Stimulated activated CD4-positive, alpha-beta T cell treated with anti-CD3 and anti-CD28 coated beads, Interleukin-4, amount 100 ng/mL, for 1 hour (primary cell): ENCODE data around the gene DNAJC4.
"Not testable (repeated sequence)": the region's sequence is repeated elsewhere in the genome, so short reads cannot be mapped to it uniquely, and the experiment has no call there.

Experiments used
- DNase-seq: peaks from one replicate; pipeline ENCODE4 v3.0.0-alpha.2; 2020

Gene DNAJC4

DNA sequence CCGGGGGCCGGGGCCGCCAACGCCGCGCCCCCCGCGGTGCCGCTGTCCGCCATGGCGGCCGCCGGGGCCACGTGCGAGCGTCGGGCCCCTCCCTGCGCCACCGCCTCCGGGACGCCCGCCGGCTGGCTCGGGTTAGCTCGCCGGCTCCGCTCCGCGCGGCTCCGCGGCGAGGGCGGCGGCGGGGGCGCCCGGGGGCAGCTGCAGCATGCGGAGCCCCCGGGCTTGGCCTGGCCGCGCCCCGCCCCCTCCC is 16.2 kb downstream of the DNAJC4 start:
- not testable (repeated sequence) for DNase-seq

DNA sequence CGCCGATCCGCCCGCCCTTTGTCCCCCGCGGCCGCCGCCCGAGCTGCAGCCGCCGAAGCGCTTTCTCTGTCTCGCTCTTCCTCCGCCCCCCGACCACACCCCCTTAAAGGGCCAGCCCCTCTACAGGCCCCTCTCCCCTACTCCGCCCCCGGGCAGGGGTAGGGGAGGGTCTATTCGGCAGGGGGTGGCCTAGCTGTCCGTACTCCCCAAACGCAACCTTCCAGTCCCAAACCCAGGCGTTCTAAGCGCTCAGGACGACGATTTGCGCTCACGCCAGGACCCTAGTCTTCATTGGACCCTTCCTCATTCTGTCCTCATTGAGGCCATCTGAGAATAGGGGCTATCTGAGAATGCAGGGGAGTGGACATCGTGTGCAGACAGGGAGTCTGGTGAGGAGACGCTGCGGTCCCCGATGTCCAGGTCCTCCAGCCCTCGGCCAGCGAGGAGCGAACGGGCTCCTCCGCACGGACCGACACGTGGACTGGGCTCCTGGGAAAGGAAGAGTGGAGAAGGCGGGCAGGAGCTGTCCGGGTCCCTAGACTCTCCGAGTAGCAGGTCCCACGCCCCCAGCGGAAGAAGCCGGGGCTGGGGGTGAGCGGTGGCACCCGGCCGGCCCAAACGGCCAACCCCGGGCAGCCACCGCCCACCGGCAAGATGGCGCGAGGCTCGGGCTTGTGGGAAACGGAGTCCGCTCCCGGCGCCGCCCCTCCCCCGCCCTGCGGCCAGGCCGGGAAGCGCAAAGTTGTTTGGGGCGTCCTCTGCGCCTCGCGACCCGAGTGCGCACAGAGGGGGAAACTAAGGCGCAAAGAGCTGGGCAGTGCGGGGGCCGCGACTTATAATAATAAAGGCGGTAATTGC is 16.8 kb downstream of the DNAJC4 start, which contains the start of gene PPP1R14B:
TSS of gene PPP1R14B (minus strand) at position 73 of the 858 bp plus-strand sequence. CDS start 270 bp downstream, outside the sequence.
- DNase-seq = peak; percentile 87

DNA sequence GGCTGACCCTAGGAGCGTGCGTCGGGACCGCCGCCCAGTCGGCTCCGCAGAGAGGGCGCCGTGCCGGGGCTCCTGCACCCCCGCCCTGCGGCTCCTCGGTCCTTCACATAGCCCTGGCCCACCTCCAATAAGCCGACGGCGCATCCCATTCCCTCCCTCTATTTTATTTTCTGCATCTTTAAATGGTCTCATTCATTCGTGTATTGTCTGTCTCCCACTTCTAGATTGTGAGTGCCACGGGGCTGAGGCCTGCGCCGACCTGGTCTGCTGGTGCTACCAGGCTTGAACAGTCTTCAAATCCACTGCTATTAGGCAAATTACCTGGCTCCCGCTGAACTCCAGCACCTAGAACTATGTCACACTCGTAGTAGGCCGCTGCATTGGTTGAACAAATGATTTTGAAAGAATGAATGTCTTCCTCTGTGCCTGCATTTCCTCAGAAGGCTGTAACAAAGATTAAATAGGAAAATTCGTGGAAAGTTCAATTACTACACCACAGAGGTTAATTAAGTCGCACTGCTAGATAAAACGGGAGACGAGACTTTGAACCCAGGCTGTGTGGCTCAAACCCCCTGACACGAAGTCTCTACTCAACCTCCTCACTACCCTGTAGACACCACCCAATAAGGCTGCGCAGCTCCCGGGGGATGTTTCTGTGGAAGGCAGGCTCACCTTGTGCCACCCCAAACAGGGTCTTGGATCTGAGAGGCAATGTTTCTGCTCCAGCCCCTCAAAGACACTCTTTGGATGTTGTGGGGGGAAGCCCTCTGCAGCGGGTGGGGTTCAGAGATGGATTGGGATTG is 17.6 kb downstream of the DNAJC4 start:
- no peak for DNase-seq

DNA sequence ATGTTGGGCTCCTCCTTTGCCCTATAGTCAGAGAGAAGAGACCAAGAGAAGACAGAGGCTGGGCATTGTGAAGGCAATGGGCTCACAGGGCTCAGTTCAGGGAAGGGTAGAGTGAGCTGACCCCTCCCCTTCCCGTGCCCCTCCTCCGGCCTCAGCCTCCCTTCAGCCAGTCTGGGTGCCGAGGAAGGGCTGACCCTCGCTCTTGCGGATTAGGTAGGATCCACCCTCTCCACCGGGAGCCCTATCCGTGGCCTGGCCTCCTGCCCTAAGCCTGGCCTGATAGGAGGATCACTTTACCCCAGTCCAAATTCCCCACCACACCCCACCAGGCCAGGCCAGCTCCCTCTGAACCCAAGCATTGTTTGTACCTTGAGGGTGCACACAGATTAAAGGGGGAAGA is 18.2 kb downstream of the DNAJC4 start:
- DNase-seq = no peak

DNA sequence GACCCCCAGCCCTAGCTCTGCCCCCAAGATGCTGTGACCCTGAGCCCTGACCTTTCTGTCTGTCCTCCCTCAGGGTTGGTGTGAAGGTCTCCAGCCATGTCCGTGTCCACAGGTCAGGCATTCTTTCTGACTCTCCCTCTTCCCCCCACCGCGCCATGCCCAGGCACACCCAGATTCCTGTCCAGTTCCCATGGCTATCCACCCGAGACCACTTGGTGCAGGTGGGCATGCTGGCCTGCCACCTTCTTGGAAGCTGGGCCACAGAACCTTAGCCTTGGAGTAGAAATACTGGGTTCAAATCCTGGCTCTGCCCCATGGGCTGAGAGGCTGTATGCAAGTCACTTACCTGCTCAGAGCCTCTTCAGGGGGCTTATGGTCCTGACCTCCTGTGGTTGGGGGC is 18.7 kb downstream of the DNAJC4 start:
- no peak for DNase-seq

DNA sequence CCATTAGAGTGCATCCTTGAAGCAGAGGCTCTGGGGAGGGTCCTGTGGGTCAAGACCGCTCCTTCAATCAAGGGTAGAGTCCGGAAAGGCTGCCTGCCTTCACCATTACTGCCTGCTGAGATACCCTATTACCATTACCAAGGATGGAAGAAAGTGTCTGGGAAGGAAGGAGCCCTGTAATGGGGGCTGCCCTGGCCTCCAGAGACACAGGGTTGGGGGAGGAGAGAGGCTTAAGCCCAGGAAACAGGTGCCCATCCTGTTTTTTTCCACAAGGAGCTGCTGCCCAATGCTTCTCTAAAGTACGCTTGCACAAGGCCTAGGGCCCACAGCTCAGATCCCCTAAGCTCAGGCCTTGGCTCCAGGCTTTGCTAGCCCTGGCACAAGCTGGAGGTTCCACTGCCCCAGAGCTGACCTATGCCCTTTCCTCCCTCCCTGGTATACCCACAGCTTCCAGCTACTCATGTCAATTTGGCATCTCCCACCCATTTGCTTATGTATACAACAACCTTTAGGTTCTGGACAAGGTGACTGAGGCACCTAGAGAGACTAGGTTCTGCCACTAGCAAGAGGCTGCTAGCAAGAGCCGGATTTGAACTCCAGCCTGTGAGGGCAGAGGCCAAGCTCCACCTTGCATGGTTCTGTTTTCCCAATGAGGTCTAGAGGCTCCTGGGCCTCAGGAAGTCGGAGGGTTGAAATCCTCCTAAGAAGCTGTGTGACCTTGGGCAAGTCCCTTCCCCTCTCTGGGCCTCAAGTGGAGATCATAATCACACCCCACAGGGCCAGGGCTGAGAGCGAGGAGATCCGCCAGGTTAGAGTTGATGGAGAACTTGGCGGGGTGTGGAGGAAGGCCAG is 19.4 kb downstream of the DNAJC4 start:
- DNase-seq = no peak

DNA sequence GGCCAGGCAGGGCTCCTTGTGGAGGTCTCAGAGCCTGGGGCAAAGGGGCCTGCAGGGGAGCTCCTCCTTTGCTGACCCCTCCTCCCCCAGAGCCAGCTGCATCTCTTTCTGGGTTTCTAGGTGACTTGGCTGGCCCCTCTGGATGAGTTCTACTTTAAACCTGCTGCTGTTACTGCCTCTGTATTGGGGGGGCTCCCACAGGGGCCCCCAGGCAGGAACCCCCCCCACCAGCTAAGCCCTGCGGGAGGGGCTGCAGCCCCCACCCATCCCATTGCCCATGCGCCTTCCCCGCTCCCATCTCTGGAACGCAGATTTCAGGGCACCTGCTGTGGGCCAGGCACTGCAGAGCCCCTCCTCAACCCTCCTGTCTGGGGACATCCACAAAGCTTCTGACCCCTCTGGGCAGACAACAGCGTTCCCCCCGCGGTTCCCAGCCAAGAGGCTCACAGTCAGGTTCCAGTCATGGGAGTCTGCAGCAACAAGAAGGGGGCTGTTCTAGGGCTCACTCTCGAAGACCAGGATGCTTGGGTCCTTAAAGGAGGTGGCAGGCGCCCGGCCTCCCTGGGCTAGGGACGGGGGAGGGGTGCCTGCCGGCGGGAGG is 20.2 kb downstream of the DNAJC4 start:
- no peak for DNase-seq

DNA sequence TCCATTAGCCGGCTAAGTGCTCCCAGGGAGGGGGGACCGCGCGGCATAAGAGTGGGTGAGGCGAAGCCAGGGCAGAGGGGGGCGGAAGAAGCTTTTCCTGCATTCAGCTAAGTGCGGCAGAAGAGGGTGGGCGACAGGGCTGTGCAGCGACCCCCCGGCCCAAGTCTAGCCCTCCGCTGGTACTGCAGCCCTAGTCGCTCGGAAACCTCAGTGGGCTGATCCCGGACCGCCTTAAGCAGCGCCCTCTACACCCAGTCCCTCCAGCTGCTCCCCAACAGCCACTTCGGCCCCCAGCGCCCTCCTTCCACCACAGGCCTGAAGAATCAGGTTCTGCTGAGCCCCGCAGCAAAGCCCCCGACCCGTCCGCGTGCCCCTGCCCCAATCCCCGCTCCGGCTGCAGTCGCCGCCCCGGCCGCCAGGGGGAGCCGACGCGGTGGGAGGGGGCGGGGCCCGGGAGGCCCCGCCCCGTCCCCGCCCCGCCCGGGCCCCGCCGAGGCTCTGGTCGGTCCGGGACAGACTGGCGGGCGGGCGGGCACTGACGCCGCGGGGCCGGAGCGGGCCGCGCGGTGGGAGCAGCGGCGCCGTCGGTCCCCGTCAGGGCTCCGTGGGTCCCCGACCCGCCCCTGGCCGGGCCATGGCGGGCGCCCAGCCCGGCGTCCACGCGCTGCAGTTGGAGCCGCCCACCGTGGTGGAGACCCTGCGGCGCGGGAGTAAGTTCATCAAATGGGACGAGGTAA is 20.8 kb downstream of the DNAJC4 start, which contains the start of gene PLCB3:
TSS of gene PLCB3 (plus strand) at position 515 of the 737 bp plus-strand sequence. CDS start at position 635, 120 bp downstream.
- DNase-seq = peak; percentile 64

DNA sequence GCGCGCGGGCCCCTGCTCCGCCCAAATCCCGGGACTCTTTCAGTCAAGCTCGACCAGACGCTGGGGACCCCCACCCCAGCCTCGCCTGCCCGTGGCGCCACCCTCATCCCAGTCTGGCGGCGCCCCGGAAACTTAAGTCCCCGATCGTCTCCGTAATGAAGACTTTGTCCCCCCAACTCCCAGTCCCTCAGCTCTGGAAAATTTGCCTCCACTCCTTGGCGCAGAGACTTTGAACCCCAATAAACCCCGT is 21.3 kb downstream of the DNAJC4 start:
- no peak for DNase-seq

DNA sequence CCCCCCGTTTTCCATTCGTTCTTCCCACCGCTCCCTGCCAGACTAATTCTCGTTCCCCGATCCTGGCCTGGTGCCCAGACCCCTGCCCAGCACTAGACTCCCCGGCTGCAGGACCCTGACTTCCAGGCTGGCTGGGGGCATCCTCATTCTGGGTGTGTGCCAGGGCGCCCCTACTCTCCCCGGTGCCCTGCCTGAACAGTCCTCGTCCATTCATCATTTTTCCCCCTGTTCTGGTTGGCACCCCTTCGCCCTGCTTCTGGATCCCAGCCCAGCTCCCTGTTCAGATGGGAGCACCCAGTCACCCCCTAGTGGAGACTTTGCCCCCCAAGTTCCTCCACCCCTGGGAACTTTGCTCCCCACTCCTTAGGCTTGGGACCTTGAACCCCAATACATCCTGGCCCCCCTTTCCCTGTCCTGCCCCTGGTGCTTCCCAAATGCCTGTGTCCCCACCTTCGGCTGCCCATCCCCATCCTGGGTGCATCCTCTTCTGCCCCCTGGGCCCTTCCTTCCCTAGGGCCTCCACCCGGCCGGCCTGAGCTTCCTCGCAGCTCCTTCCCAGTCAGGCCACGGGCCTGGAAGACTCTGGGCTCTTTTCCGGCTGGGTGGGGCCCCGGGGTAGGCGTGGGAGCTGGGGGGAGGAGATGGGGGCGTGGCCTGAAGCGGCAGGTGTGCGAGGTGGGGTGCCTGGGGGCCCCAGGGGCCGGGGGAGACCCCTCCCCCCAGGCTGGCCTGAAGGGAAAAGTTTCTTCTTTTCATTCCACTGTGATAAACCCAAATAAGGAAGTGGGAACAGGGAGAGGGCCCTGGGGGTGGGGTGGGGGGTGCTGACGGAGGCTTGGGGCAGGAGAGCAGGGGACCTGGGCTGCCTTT is 21.9 kb downstream of the DNAJC4 start:
- no peak for DNase-seq

DNA sequence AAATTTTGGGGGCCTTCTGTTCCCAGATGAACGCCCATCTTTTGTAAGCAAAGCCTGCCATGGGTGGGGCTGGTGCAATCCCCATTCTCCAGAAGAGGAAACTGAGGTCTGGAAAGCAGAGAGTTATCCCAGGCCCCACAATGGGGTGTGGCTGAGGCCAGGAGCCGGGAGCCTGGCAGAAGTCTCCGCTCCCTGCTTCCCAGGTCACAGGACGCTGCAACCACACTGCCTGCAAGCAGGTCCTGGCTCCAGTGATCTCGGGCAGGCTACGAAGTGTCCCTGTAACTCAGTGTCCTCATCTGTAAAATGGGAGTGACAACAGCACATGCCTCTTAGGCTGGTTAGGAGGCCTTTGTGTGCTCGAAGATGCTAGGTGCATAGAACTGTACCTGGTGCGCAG is 22.7 kb downstream of the DNAJC4 start:
- DNase-seq = no peak

DNA sequence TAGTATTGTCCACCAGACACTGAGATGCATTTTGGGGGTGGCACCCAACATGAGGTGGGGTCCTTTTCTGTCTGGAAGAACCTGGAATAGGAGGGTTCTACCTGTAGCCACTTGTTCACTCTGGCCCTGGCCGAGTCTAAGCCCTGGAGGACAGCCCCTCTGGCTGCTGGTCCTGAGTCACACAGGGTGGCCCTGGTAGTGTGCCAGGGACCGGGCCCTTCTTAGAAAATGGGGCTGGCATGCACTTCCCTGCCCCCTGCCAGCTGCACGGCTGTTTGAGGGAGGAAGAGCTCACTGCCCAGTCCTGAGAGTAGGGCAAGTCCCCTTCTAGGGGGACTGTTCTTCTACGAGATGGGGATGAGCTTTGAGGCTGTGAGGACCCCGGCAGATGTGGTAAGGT is 23.1 kb downstream of the DNAJC4 start:
- no peak for DNase-seq

DNA sequence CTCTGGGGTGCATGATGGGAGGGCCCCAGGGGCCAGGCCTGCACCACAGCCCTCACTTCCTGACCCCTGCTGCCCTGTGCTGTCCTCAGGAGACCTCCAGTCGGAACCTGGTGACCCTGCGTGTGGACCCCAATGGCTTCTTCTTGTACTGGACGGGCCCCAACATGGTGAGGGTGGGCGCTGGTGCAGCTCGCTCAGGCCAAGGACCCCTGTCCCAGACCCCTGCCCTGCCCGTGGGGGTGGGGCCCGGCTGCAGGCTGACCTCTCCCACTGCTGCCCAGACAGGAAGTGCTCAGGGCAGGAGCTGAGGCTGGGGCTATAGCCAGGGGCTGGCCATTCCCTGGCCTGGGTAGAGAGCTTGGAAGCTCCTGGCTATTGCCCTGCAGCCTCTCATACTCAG is 24.0 kb downstream of the DNAJC4 start:
- DNase-seq = no peak

DNA sequence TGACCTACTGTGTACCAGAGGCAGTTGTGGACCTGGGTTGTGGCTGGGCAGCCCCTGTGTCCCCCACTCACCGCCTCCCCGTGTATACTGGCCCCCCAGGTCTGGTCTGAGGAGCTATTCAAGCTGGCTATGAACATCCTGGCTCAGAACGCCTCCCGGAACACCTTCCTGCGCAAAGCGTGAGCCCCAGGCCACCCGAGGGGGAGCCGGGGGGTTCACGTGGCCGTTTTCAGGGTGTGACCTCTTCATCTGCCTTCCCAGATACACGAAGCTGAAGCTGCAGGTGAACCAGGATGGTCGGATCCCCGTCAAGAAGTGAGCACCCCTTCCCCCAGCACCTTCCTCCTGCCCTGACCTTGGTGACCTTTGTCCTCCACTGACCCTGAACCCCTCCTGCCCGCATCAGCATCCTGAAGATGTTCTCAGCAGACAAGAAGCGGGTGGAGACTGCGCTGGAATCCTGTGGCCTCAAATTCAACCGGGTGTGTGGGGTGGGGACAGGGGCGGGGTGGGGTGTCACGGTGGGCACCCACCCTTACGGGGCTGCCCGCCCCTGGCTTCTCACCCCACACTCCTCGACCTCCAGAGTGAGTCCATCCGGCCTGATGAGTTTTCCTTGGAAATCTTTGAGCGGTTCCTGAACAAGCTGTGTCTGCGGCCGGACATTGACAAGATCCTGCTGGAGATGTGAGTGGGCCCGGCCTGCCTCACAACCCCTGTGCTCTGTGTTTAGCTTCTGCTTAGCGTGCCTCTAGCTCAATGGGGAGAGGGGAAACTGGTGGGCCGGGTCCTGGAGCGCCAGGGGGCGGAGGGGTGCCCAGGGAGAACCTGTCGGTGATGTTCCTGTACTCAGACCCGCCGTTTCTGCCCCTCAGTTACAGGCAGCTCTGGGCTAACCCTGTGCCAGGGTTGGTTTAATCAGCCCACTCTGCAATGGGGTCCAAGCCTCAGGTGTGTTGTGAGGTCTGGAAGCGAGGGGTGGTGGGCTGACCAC is 25.1 kb downstream of the DNAJC4 start:
- DNase-seq = no peak

DNA sequence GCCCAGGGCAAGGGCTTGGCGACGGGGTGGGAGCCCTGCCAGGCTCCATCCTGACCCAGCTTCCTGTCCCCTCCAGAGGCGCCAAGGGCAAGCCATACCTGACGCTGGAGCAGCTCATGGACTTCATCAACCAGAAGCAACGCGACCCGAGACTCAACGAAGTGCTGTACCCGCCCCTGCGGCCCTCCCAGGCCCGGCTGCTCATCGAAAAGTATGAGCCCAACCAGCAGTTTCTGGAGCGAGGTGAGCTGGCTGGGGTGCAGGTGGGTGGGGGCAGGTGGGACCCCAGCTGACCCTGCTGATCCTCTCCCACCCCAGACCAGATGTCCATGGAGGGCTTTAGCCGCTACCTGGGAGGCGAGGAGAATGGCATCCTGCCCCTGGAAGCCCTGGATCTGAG is 26.0 kb downstream of the DNAJC4 start:
- no peak for DNase-seq

DNA sequence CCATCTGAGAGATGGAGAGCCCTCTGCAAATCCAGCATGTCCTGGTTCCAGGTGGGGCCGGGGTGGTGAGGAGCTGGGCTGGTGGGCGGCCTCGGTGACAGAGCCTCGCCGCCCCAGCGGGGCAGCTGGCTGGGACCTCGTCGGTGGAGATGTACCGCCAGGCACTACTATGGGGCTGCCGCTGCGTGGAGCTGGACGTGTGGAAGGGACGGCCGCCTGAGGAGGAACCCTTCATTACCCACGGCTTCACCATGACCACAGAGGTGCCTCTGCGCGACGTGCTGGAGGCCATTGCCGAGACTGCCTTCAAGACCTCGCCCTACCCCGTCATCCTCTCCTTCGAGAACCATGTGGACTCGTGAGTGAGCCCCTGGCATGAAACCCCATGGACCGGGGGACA is 28.0 kb downstream of the DNAJC4 start:
- no peak for DNase-seq

DNA sequence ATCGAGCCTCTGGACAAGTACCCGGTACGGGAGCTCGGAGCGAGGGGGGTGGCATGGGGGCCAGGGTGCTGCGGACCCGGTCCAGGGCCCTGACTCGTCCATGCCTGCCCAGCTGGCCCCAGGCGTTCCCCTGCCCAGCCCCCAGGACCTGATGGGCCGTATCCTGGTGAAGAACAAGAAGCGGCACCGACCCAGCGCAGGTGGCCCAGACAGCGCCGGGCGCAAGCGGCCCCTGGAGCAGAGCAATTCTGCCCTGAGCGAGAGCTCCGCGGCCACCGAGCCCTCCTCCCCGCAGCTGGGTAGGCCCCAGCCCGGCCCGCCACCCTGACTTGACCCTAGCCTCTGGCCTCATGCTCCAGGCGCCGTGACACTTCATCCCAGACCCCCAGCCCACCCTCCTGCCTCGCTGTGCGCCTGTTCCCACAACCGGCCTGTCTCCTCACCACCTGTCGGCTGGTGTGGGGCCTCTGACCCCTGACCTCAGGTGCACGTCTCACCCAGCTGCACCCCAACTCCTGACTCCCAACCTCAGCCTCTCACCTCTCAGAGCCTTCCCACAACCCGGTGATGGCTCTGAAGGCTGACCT is 28.7 kb downstream of the DNAJC4 start:
- no peak for DNase-seq

DNA sequence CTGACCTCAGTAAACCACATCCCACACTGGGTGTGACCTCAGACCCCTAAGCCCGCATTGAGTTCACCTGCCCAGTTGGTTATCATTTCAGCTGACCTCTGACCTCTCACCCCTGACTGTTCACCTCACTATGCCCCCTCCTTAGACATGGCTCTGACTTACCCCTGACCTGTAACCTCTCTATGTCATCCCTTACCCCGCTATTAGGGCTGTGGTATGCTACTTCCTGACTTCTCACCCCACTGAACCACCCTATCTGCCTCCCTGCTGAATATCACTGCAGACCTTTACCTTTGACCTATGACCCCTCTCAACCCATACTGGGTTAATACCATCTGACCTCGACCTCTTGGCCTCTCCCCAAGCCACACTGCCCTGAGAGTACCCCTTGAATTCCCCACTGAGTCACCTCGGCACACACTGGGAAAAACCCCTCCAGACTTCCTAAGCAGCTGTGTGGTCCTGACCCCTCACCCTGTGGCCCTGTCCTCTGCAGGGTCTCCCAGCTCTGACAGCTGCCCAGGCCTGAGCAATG is 29.3 kb downstream of the DNAJC4 start:
- no peak for DNase-seq

DNA sequence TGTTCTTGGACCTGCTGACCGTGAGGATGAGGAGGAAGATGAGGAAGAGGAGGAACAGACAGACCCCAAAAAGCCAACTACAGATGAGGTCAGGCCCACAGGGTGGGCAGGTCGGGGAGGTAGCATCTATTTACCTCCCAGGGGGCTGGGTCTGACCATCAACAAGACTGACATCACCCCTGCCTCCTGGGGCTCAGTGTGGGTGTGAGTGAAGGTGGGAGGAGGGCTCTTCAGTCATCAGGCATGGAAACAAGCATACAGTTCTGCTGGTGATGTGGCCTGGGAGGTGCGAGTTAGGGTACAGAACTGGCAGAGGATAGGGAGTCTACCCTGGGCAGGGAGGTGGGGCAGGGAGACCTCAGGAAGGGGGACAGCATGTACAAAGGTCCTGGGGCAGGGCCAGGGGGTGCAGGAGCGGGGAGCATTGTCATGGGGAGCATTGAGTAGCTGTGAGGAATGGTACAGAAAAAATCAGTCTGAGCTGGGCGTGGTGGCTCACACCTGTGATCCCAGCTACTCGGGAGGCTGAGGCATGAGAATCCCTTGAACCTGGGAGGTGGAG is 29.9 kb downstream of the DNAJC4 start:
- no peak for DNase-seq
